ENCODE measurements around the gene PLEKHA1.

The PLEKHA1 gene

DNA sequence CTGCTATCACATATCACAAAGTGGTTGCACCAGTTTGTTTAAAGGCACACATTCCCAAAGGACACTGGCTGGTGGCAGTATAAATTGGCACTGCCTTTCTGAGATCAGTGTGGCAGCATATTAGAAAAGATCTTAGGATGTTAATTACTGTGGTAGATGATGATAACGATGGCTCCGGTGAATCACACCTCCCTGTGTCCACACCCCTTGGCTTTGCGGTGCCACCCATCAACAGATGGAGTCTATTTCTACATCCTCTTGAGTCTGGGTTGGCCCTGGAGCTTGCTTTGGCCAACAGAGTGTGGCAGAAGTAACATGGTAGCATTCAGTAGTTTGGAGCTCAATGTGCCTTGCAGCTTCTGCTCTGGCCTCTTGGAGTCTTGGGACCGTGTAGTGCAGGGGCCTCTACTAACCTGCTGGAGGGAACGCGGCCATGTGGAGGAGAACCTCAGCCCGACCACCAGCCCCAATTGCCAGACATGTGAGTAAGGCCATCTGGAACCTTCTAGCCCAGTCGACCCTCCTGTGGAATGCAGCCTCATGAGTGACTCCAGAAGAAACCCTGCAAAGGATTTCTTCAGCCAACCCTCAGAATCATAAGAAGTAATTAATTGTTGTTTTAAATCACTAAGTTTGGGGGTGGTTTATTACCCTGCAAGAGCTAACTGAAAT is 27.2 kb upstream of the PLEKHA1 start:
- DNase-seq = no peak

DNA sequence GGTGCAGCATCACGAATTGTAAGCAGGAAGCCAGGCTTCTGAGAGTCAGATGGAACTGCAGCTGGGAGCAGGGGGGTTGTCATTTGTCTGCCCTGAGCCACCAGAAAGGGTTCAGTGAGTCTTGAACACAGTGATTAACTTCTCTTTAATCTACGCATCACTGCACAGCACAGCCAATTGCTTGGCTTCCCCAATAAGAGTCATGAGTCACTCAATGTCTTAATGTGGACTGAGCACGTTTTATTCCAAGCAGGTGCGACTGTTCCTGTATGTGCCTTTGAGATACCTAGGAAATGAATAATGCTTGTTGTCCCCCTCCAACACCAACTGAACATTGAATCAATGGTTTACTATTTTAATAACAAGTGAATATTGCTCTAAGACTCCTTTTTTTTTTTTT is 26.0 kb upstream of the PLEKHA1 start:
- DNase-seq = no peak

DNA sequence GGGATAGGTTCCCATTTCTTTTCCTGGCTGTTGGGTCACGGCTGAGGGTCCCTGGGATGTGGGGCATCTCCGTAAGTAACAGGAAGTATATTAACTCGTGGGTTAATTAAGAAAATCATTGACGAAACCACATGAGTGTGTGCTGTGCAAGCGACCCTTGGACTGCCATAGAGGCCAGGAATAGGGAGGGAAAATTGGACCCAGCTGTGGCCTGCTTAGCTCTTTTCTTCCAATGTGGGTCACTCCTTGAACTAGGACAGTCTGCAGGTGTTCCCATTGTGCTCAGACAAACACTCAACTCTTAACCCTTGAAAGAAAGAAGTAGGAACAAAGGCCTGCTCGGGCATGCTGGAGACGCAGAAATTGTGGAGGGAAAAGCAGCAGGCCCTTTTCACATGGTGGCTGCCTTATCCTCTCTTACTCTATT is 25.6 kb upstream of the PLEKHA1 start:
- no peak for DNase-seq

DNA sequence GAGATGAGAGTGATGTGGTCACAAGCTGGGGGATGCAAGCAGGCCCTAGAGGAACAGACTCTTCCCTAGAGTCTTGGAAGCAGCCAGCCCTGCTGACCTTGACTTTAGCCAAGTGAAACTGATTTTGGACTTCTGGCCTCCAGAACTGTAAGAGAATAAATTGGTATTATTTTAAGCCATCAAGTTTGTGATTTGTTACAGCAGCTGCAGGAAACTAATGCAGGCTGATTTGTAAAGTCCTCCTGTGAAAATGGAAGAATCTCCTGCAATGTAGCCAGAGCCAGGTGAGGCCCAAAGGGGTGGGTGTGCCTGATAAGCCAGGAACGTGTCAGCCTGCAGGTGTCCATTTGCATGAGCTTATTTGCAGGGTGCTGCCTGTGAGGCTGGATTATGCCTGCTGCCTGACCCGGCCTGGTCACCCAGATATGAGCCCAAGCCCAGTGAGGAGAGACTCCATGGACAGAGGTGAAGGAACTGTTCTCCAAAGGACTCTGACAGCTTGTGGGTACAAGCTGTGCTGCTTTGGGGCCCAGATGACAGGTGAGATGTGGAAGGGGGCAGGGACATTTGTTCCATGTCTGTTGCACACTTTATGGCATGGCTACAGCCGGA is 24.6 kb upstream of the PLEKHA1 start:
- DNase-seq = no peak

DNA sequence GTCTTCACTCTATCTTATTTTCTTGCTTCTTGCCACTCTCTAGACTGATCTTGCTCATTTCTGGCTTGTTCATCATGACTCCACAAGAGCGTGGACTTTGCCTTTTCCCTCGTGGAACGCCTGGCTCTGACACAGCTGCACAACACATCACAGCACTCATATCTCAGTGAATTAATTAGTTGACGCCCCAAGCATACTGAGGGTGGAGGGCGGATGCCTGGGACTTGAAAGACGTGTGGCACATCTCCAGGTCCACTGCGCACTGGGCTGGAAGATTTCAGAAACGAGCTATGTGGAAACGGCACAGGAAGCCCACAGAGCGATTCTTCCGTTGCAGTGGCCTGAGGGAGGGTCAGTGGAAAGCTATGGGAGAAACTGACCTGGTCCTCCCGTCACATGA is 23.6 kb upstream of the PLEKHA1 start:
- DNase-seq = no peak

DNA sequence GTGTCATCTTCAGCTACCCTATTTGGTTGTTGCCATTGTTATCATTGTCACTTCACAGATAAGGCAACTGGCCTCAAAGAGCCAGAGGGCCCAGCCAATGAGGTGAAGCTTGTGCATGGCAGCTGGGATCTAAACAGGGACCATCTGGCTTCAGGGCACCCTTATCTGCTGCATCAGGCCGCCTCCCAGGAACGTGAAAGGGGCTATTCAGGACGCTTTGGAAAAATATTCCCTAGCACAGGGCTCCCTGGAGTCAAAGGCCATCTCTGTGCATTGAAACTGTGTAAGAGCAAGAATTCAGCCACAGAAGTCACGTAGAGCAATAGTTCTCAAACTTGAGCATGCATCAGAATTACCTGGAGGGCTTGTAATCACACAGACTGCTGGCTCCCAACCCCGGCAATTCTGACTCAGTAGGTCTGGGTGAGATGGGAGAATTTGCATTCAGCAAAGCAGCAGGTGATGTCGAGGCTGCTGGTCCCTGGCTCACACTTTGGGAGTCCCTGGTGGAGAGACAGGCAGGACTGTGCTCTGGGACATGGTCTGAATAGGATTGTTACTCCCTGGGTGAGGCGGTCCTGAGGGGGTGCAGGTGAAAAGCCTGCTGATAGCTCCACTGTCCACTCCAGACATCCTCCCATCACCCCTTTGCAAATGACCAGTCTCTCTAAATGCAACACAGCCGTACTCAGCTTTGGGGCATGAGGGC is 21.5 kb upstream of the PLEKHA1 start:
- no peak for DNase-seq

DNA sequence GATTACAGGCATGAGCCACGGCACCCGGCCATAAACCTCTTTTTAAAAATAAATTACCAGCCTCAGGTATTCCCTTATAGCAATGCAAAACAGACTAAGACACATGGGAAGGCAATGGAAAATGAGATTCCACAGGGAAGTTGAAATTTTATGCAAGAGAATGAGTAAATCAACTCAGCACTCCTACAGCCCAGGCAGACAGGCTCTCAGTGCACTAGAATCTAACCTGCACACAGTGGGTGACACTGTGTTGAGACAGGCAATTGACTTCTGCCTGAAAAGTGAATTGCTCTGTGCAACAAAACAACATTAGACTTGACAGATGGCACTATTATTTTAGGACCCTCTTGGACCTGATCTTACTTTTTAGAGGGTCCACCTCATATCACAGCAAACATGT is 20.1 kb upstream of the PLEKHA1 start:
- DNase-seq = no peak

DNA sequence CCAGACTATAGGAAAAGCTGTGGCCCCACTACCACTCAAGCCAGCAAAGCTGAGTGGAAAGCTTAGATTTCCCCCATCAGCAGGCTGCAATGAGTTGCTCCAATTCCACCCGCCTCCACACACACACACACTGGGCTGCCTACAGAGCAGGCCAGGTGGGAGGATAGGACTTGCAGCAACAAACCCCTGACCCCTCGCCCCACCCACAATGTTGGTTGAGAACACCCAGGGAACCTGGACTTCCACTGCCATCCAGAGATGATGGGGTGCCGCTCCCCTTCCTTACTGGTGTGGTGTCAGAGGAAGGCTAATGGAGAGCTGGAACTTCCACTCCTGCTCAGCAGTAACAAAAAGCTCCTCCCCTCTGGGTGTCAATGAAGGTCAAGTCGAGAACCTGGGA is 16.8 kb upstream of the PLEKHA1 start:
- DNase-seq = no peak

DNA sequence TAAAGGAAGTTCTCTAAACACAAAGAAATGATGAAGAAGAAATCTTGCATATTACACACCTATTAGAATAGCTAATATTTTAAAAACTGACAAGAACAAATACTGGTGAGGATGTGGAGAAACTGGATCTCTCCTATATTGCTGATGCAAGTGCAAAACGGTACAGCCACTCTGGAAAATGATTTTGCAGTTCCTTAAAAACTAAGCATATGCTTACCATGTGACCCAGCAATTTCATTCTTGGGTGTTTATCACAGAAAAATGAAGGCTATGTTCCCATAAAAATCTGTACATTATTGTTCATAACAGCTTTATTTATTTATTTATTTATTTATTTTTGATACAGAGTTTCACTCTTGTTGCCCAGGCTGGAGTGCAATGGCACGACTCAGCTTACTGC is 14.9 kb upstream of the PLEKHA1 start:
- no peak for DNase-seq

DNA sequence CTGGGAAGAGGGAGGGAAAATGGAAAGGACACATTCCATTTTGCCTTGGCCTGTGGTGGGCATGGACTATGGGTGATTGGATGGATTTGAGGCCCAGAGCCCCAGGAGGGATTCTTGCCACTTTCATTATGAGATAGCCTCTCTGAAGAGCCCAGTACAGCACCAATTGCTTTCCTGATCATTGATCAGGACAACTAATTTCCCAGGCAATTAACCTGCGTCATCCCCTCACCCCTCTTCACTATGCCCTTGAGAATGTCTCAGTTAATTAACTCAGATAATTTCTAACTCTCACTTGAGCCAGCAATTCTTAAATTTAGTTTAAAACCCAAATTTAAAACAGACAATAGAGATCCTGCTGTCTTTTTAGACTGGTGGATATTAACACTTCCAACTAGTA is 13.5 kb upstream of the PLEKHA1 start:
- DNase-seq = no peak

DNA sequence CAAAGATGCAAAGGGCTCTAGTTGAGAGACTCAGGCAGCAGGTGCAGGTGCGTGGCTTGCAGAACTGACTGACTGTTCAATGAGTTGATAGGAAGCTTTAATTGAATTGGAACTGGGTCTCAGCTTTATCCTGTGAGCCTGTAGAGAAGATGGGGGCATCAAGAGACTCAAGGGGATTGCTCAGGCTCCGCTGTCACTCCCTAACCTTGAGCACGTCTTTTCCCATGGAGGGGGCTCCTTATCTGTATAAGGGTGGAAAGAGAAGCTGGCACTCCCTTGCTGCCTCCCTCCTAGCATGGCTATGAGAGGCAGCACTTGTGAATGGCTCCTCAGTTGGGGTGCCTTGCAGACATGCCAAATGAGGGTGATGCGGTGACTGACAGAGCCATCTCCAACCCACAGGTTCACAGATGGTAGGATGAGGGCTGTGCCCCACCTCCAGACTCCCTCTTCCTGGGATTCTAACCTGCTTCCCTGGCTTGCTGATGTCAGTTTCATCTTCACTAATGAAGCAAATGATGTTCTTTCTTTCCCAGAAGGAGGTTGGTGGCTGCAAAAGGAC is 12.4 kb upstream of the PLEKHA1 start:
- no peak for DNase-seq

DNA sequence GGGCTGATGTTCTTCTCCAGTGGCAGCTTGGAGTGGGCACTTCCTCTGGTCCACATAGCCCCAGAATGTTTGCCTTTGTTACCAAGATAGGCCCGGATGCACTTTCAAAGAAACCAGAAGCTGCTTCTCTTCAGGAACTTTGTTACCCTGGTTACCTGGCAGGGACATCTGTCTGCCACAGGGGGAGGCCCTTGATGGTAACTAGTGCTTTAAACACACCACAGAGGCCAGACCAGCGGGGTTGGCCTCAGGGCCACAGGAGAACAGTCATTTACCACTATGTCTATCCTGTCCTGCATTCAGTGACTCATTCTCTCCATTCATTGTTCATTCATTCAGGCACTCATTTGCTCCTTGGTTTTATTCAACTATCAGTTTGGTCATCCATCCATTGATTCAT is 11.9 kb upstream of the PLEKHA1 start:
- no peak for DNase-seq

DNA sequence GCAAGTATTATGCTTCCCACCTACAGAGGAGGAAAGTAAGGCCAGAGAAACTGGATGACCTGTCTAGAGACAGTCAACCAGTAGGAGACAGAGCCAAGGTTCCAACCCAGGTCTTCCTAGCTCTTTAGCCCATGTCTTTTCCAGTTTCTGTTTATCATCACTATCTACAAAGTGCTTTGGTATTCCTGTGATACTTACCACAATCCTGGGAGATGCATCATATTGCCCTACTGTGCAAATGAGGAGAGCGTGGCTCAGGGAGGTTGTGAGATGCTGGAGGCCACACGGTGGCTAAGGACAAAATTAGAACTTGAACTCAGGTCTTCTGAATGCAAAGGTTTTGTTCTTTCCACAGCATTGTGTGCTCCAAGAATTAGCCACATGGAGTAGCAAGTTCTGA is 11.2 kb upstream of the PLEKHA1 start:
- DNase-seq = no peak

DNA sequence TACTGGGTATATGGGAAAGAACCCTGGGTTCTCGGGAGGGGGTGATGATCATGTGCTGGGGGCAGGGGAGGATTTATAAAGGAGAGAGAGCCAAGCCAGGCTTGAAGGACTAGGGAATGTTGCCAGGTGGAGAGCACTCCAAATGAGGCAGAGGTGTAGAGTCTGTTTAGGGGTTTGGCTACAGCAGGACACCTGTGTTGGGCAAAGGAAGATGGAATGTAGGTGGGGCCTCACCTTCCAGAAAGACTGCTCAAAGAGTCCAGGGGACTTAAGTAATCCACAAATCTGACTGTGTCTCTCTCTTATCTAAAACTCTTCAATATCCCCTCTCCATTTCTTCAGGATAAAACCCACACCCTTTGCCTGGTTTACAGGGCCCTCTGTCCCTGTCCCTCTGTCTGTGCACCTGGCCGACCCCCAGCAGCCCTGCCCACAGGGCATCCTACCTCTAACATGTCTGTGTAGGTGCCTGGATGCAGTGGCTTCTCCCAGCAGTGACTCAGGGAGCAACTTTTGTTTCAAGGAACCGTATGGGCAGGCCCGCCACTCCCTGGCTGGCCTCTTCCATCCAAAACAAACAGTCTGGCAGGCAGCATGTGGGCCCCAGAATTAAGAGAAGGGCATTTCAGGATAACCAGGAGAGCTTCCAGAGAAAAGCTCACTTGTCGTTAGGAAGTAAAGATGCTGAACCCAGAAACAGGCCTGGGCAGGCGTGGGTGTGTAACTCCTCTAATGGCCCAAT is 10.6 kb upstream of the PLEKHA1 start:
- no peak for DNase-seq

DNA sequence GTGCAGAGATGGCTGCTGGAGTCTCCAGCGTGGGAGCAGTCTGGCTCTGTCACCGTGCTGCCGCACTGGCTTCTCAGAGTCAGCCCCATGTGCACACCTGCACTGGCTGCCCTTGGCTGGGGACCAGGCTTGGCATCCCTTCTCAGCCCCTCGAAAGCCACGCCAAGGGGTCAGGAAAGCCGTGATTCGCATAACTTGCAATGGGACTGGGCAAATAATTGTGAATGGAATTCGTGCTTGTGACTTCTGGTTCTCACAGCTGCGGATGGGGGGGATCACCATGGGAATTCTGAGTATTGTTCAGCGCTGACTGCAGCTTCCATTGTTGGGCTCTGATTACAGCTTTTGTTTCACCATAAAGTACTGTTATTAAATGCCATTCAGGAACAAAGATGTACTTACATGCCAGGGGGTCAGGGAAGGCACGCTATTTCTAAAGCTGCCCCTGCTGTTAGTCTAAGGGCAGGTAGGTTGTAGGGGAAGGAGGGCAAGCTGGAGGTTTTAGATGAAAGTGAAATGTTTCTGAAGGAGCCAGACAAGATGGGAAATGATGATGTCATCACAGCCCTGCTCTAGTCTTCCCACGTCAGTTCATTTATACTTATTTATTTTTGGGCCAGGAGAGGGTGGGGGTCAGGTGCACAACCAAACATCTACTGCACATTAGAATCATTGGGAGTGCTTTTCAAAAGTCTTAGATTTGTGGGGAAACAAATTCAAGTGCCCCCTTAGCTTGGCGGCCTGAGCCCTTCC is 5.8 kb upstream of the PLEKHA1 start:
- DNase-seq = no peak

DNA sequence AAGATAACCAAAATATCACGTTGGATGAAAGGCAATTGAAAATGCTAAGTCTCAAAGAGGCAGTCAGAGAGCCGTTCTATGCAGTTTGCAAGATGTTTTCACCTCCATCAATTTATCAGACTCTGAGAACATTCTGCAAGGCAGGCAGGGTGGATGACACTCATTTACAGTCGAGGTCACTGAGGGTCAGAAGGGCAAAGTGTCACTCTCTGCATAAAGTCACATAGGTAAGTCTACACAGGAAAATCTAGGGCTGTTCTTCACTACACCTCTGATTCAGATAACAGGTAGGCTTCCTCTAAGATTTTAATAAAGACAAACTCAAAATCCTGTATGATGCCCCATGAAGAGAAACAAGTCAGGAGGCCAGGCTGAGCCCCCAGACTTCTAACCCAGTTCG is 1.4 kb upstream of the PLEKHA1 start:
- no peak for DNase-seq

DNA sequence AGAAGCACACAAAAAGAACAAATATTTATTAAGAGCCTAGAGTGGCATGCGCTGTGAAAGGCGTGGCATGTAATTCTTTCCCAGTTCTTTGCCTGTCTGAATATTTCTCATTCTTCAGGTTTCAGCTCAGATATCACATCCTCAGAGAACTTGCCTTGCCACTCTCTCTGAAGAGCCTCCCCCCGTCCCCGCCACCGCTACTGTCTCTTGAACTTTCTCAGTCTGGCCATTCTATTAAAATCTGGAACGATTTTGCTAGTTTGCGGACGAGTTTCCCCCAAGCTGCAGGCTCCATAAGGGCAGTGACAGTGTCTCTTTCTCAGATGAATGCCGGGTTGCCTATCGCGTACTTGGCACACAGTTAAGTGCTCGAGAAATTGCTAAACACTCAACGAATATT is 787 bp upstream of the PLEKHA1 start:
- DNase-seq = no peak

DNA sequence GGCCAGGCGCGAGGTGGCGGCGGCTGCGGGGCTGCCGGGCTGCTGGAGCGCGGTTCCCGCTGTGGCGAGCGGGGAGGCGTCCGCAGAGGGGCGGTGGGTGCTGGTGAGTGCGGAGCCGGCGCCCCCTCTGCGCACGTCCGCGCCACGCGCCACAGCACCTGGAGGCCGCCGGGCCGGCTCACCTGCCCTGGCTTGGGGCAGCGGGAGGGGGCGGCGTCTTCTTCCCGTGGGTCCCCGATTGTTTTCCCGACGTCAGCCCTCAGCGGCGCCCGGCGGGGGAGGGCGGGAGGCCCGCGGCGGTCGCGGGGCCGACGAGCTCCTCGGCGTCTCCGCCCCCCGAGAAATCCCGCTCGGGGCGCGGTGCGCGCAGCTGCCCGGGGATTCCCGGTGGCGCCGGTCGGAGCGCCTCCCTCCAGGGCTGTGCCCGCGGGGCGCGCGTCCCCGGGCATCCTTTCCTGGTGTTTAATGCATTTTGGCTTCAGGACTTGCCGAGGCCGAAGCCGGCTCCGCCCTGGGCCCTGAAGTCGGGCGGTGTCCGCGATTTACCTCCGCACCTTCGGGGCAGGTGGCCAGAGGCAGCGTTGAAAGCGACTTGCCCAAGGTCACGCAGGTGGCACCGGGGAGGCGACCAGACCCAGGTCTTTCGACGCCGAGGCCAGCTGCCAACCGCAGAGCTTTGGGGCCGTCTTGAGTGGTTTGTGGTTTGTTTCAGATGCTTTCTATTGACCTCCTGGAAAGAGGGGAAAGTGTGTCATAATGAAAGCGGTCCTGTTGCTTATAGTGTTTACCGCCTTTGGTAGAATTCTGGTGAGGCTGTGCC is 561 bp downstream of the PLEKHA1 start:
- DNase-seq = peak; percentile 78

DNA sequence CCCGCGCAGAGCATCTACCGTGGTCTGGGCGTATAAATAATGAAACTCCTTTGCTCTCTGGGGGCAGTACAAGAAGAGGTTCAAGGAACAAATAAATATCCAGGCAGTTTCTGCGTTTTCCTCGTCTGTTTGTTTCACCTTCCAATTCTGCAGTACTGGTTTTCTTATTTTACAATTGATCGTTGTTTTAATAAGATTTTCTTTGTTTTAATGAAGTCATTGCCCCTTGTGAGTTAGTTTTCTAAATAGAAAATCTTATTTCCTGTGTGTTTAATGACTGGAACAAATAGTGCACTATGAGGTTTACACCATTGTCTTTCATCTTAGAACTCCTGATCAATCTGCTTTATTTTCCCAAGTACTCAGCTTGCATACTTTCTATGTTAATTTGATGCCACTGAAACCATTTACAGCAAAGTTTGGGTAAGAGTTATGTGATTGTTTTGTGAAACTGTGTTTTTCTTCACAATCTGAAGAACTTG is 1.2 kb downstream of the PLEKHA1 start:
- DNase-seq = no peak

DNA sequence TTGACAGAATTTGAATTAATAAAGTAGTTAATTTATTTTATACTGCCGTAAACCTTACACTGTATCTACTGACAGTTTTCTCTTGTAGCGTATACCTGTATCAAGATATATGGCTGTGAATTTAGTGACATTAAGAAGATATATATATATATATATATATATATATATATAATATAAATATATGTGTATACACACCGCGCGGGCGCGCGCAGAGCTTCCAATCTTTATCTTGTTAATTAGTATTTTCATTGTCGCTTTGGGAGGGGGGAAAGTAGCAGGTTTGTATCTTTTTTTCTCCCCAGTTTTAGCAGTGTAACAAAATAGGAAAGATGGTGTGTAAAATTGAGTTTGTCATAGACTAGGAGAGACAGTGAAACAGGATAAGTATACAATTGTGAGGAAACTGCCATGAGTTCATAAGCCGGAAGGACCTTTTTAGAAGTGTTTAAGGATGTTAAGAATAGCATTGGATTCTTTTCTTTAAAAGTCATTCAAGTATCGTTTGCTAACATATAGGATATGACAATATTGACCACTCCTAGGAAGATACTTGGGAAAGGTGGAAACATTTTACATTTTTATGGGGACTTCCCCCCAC is 2.0 kb downstream of the PLEKHA1 start:
- DNase-seq = no peak

DNA sequence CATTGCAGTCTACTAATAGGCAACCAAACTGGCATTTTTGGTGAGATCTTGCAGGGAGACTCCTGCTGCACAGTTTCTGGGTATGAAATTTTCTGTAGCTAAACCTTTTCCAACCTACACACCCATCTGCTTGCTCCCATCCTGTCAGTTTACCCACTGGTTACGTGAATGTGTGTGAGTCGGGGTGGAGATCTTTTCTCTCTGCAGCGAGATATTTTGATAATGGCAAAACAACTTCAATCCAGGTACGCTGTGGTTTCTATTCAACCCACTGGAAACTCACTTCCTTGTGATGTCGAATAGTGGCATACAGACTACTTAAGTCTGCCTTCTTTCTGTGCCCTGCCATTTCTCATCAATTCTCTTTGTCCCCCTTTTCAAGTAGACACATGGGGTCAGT is 4.5 kb downstream of the PLEKHA1 start:
- no peak for DNase-seq

Data from suppressor macrophage treated with lipopolysaccharide for 4 hours (primary cell).